OCI-LY7 (cell line): Measurements from ENCODE around the gene JAKMIP2. TPM values are rescaled to one million over a fixed set of nuclear protein-coding genes. Genes with fewer than 3 reads are reported as not detected.

Experiments
- BruUV-seq: library from RNA; stranded (reverse); fragments of 400-500 nt; replicated peaks from 2 replicates; lab custom pipeline; 2021; lab: Mats Ljungman, UMichigan
- CTCF ChIA-PET: fragments of 300-600 bp; sonication (Branson Sonifier 250); formaldehyde crosslinking; loops from one replicate; lab custom pipeline; 2022; ENCODE audit warnings: antibody characterized with exemption; ENCODE audit not compliant: unreplicated experiment; lab: Charles Lee
- POLR2A ChIA-PET: fragments of 300-600 bp; sonication (Branson Sonifier 250); formaldehyde crosslinking; loops from one replicate; lab custom pipeline; 2022; ENCODE audit warnings: antibody characterized with exemption; lab: Charles Lee
- DNase-seq: peaks from one replicate; pipeline ENCODE4 v3.0.0-alpha.2; 2015; ENCODE audit warnings: low spot score
- H2AFZ ChIP-seq: fragments of 200-600 bp; sonication (generic), shearing (Covaris generic); 2 replicates; pipeline ENCODE4 v1.6.1; 2014; ENCODE audit warnings: mild to moderate bottlenecking, antibody characterized with exemption, low read length, moderate library complexity
- H3K27ac ChIP-seq: fragments of 200-600 bp; sonication (generic); 2 replicates; pipeline ENCODE4 v1.5.1; 2014; ENCODE audit warnings: mixed run types, low read depth, mild to moderate bottlenecking, moderate library complexity, low read length, inconsistent platforms; ENCODE audit not compliant: poor library complexity, severe bottlenecking
- H3K36me3 ChIP-seq: fragments of 200-600 bp; sonication (generic); 2 replicates; pipeline ENCODE4 v1.6.1; 2014; ENCODE audit warnings: mild to moderate bottlenecking, antibody characterized with exemption, low read length, moderate library complexity, mixed read lengths; ENCODE audit not compliant: insufficient read depth
- H3K4me1 ChIP-seq: fragments of 200-600 bp; sonication (generic); 2 replicates; pipeline ENCODE4 v1.5.1; 2014; ENCODE audit warnings: mild to moderate bottlenecking, low read length; ENCODE audit not compliant: insufficient read depth, poor library complexity, severe bottlenecking
- H3K4me2 ChIP-seq: fragments of 200-600 bp; sonication (generic); 2 replicates; pipeline ENCODE4 v1.6.1; 2014; ENCODE audit warnings: mild to moderate bottlenecking, low read length
- H3K4me3 ChIP-seq: fragments of 200-600 bp; sonication (generic); 2 replicates; pipeline ENCODE4 v1.5.1; 2014; ENCODE audit warnings: mild to moderate bottlenecking, low read depth, low read length; ENCODE audit not compliant: poor library complexity, severe bottlenecking
- H3K79me2 ChIP-seq: fragments of 200-600 bp; sonication (generic); 2 replicates; pipeline ENCODE4 v1.6.1; 2016; ENCODE audit warnings: low read depth, mild to moderate bottlenecking, low read length, moderate library complexity, mixed read lengths; ENCODE audit not compliant: insufficient read depth
- H3K9me2 ChIP-seq: fragments of 200-600 bp; sonication (generic); 2 replicates; pipeline ENCODE4 v1.6.1; 2016; ENCODE audit warnings: mild to moderate bottlenecking, low read length, mixed read lengths; ENCODE audit not compliant: insufficient read depth
- H3K9me3 ChIP-seq: fragments of 200-600 bp; sonication (generic); 2 replicates; pipeline ENCODE4 v1.6.1; 2014; ENCODE audit warnings: mild to moderate bottlenecking, mixed run types, low read length, mixed read lengths
- H4K20me1 ChIP-seq: fragments of 200-600 bp; sonication (generic); 2 replicates; pipeline ENCODE4 v1.6.1; 2014; ENCODE audit warnings: mild to moderate bottlenecking, antibody characterized with exemption, low read length, moderate library complexity, mixed read lengths; ENCODE audit not compliant: insufficient read depth
- EZH2phosphoT487 ChIP-seq: fragments of 200-600 bp; sonication (generic); IDR thresholded peaks from 2 replicates; pipeline ENCODE4 v1.6.1; 2018; ENCODE audit warnings: low read depth, borderline replicate concordance, mild to moderate bottlenecking, mixed run types, antibody characterized with exemption, low read length, moderate library complexity, mixed read lengths
- intact Hi-C: fragments of 100-400 bp; cut with micrococcal nuclease; formaldehyde crosslinking; loops from one replicate; pipeline ENCODE4 v1.10.0; 2022; ENCODE audit not compliant: unreplicated experiment
- total RNA-seq, 2 experiments: library from RNA; depleted of rRNA in 1 of 2; stranded (reverse); fragments of >200 nt in 1 of 2; shearing (Covaris generic) in 1 of 2; gene quantifications; 2 replicates each; pipeline ENCODE4 v1.2.3, GENCODE V29; 2014 to 2022
- TF ChIP-seq, protein P1 (sequence below): fragments of 200-600 bp; sonication (generic); conservative IDR thresholded peaks from 2 replicates; pipeline ENCODE4 v1.5.1; 2014; ENCODE audit warnings: mild to moderate bottlenecking, antibody characterized with exemption, low read length, moderate library complexity, mixed read lengths

Gene JAKMIP2
- total RNA-seq, 2 experiments from 2014 or later: 4.0 to 14.5 TPM

GRCh38 chr5:147754372-147755122, 28.0 kb downstream of the JAKMIP2 start:
- H3K4me3 ChIP-seq: no peak overlapping the region
- H3K9me2 ChIP-seq: no peaks in the 10 kb centered on the region
- no peaks in the 10 kb centered on the region for H3K4me1 ChIP-seq
- ChIA-PET POLR2A (interaction anchor here (0.6 to 1.4 kb wide), 2 partner anchors 27 to 58 kb away, joined by 3 to 4 read pairs; no protein-coding TSS in a partner anchor), CTCF (no interaction called here)
- H4K20me1 ChIP-seq: 0 out of 2 replicates have a peak, but pooled peaks cover 3% of the 10 kb centered on the region
- H2AFZ ChIP-seq: no peak overlapping the region
- no TSS peak for BruUV-seq
- no peaks in the 10 kb centered on the region for H3K36me3 ChIP-seq
- no peaks in the 10 kb centered on the region for H3K9me3 ChIP-seq
- no peak overlapping the region for H3K4me2 ChIP-seq
- H3K27ac ChIP-seq: no peak overlapping the region
- no peak for TF ChIP-seq EZH2phosphoT487
- TF ChIP-seq, protein P1, sequence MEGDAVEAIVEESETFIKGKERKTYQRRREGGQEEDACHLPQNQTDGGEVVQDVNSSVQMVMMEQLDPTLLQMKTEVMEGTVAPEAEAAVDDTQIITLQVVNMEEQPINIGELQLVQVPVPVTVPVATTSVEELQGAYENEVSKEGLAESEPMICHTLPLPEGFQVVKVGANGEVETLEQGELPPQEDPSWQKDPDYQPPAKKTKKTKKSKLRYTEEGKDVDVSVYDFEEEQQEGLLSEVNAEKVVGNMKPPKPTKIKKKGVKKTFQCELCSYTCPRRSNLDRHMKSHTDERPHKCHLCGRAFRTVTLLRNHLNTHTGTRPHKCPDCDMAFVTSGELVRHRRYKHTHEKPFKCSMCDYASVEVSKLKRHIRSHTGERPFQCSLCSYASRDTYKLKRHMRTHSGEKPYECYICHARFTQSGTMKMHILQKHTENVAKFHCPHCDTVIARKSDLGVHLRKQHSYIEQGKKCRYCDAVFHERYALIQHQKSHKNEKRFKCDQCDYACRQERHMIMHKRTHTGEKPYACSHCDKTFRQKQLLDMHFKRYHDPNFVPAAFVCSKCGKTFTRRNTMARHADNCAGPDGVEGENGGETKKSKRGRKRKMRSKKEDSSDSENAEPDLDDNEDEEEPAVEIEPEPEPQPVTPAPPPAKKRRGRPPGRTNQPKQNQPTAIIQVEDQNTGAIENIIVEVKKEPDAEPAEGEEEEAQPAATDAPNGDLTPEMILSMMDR: no peak
- DNase-seq: no peak
- intact Hi-C loops: no loop called here
- H3K79me2 ChIP-seq: no peaks in the 10 kb centered on the region

GRCh38 chr5:147753765-147754164, 28.8 kb downstream of the JAKMIP2 start:
- Histone ChIP-seq H2AFZ (no peak overlapping the region), H3K4me3 (no peak overlapping the region), H3K9me2 (no peaks in the 10 kb centered on the region), H3K79me2 (no peaks in the 10 kb centered on the region), H4K20me1 (0 out of 2 replicates have a peak, but pooled peaks cover 3% of the 10 kb centered on the region), H3K27ac (no peak overlapping the region), H3K4me2 (no peak overlapping the region), H3K36me3 (no peaks in the 10 kb centered on the region), H3K9me3 (no peaks in the 10 kb centered on the region), H3K4me1 (no peaks in the 10 kb centered on the region)
- intact Hi-C loops: no loop called here
- ChIA-PET CTCF (no interaction called here), POLR2A (no interaction called here)
- TF ChIP-seq, protein P1: no peak
- no peak for TF ChIP-seq EZH2phosphoT487
- no peak for DNase-seq
- no TSS peak for BruUV-seq
